Smooth muscle cell of bladder (primary cell): ENCODE data around the gene EMCN. TPM values are rescaled to one million over a fixed set of nuclear protein-coding genes. Genes with fewer than 3 reads are reported as not detected.

ENCODE experiments used
- total RNA-seq: library from RNA; depleted of rRNA; stranded (reverse); fragments of >200 nt; gene quantifications from 2 replicates; pipeline ENCODE4 v1.2.3, GENCODE V29; 2014

Gene EMCN, protein sequence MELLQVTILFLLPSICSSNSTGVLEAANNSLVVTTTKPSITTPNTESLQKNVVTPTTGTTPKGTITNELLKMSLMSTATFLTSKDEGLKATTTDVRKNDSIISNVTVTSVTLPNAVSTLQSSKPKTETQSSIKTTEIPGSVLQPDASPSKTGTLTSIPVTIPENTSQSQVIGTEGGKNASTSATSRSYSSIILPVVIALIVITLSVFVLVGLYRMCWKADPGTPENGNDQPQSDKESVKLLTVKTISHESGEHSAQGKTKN
- total RNA-seq: under 0.01 and 0.65 TPM in 2 replicates

DNA sequence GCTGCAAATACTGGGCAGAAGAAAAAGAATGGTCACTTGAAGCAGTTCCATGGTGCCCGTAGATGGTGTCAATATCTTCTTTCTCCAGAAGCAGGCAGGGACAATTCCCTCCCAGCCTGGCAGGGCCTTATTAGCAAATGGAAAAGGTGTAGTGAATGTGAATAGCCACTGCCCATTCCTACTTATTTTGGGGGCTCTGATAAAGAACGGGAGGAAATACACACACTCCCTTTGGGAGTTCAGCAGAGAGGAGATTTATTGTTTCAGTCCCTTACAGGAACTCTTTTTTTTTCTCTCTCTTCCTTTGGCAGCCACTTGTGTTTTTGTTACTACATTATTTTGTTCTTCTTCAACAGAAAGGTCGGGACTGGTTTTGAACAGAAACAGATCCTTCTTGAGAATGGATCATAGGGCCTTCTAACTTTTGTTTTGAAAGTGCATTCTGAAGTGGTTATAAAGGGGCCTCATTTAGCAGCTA, at the start of gene EMCN:
Gene EMCN (minus strand): TSS at position 159 of the 478 bp plus-strand sequence. CDS start 108 bp downstream, at position 51.

